ENCODE data around the gene SOCS6. TPM values are rescaled to one million over a fixed set of nuclear protein-coding genes. Genes with fewer than 3 reads are reported as not detected.
"Not testable (repeated sequence)": the region's sequence is repeated elsewhere in the genome, so short reads cannot be mapped to it uniquely, and the experiment has no call there.

SOCS6 gene
- total RNA-seq, 1 experiment from 2014 or later, result not detected

DNA sequence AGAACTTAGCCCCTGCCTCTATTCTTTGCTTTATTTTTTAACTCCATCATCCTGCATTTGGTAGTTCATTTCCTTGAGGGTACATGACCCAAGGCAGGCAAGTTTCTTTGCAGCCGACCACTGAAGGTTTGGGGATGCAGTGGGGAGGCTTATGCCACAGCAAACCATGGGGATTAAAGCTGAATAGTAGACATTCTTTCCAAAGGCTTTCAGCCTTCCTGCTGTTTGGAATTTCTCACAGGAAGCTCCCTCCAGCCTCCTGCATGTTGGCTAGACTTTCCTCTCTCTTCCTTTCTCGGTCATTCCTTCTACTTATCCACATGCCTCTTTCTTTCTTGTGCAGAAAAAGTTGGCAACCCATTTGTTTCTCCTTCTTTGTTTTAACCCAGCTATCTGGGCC lies 77.3 kb downstream of the SOCS6 start:
- H3K4me1 ChIP-seq (ENCODE audit: low read length), result no peaks in the 10 kb centered on the region
- no peak overlapping the region for H2AFZ ChIP-seq (ENCODE audit: low read length)
- DNase-seq, result no peak
- no peaks in the 10 kb centered on the region for H4K20me1 ChIP-seq (ENCODE audit: insufficient read depth, low read depth, low read length)
- H3K36me3 ChIP-seq (ENCODE audit: insufficient read depth, low read length), result no peaks in the 10 kb centered on the region
- H3K9me2 ChIP-seq (replicated peaks; ENCODE audit: insufficient read depth, low read length), result no peaks in the 10 kb centered on the region
- no peak overlapping the region for H3K27ac ChIP-seq (ENCODE audit: low read length)
- no peaks in the 10 kb centered on the region for H3K9me3 ChIP-seq (ENCODE audit: low read length)
- no peaks in the 10 kb centered on the region for H3K79me2 ChIP-seq (ENCODE audit: low read length)
- no peak overlapping the region for H3K9ac ChIP-seq (ENCODE audit: low read length)
- no peak overlapping the region for H3K4me2 ChIP-seq (ENCODE audit: low read depth, low read length, poor library complexity, severe bottlenecking)
- H3K4me3 ChIP-seq (ENCODE audit: low read length), result no peak overlapping the region
- no peaks in the 10 kb centered on the region for H3K27me3 ChIP-seq (ENCODE audit: low read length)

GRCh38 chr18:70366670-70367069 lies 77.8 kb downstream of the SOCS6 start:
- no peak for DNase-seq
- no peaks in the 10 kb centered on the region for H4K20me1 ChIP-seq (ENCODE audit: insufficient read depth, low read depth, low read length)
- H3K9me2 ChIP-seq (replicated peaks; ENCODE audit: insufficient read depth, low read length), result no peaks in the 10 kb centered on the region
- H3K27ac ChIP-seq (ENCODE audit: low read length), result no peak overlapping the region
- no peaks in the 10 kb centered on the region for H3K4me1 ChIP-seq (ENCODE audit: low read length)
- no peaks in the 10 kb centered on the region for H3K9me3 ChIP-seq (ENCODE audit: low read length)
- no peak overlapping the region for H3K4me2 ChIP-seq (ENCODE audit: low read depth, low read length, poor library complexity, severe bottlenecking)
- no peaks in the 10 kb centered on the region for H3K36me3 ChIP-seq (ENCODE audit: insufficient read depth, low read length)
- H2AFZ ChIP-seq (ENCODE audit: low read length), result no peak overlapping the region
- no peak overlapping the region for H3K9ac ChIP-seq (ENCODE audit: low read length)
- H3K27me3 ChIP-seq (ENCODE audit: low read length), result no peaks in the 10 kb centered on the region
- no peak overlapping the region for H3K4me3 ChIP-seq (ENCODE audit: low read length)
- no peaks in the 10 kb centered on the region for H3K79me2 ChIP-seq (ENCODE audit: low read length)

GRCh38 chr18:70367344-70367743 lies 78.5 kb downstream of the SOCS6 start:
- not testable (repeated sequence) for H3K9ac ChIP-seq (ENCODE audit: low read length); H3K4me1 ChIP-seq (ENCODE audit: low read length); DNase-seq; H2AFZ ChIP-seq (ENCODE audit: low read length); H3K4me2 ChIP-seq (ENCODE audit: low read depth, low read length, poor library complexity, severe bottlenecking); H3K79me2 ChIP-seq (ENCODE audit: low read length); H3K36me3 ChIP-seq (ENCODE audit: insufficient read depth, low read length); H4K20me1 ChIP-seq (ENCODE audit: insufficient read depth, low read depth, low read length); H3K27me3 ChIP-seq (ENCODE audit: low read length); H3K9me3 ChIP-seq (ENCODE audit: low read length); H3K9me2 ChIP-seq (replicated peaks; ENCODE audit: insufficient read depth, low read length); H3K4me3 ChIP-seq (ENCODE audit: low read length); H3K27ac ChIP-seq (ENCODE audit: low read length)

DNA sequence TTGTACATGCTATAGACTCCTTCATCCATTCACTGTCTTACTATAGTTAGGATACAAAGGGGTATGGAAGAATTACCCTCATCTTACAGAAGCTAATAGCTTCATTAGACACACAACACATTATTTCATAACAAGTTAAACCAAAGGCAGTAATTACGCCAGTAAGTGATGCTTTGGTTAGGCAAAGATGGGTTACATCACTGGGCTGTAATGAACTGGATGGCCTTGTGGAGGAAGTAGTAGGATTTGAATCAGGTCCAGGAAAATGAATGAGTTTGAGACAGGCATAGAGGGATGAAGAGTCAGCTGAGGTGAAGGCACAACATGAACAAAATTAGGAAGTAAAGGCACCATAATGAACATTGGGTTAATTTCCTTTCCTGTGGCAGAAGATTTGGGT lies 80.1 kb downstream of the SOCS6 start:
- H3K9me3 ChIP-seq (ENCODE audit: low read length), result no peaks in the 10 kb centered on the region
- H3K4me3 ChIP-seq (ENCODE audit: low read length), result no peak overlapping the region
- H3K4me2 ChIP-seq (ENCODE audit: low read depth, low read length, poor library complexity, severe bottlenecking), result no peak overlapping the region
- no peak overlapping the region for H3K9ac ChIP-seq (ENCODE audit: low read length)
- H2AFZ ChIP-seq (ENCODE audit: low read length), result no peak overlapping the region
- no peaks in the 10 kb centered on the region for H3K9me2 ChIP-seq (replicated peaks; ENCODE audit: insufficient read depth, low read length)
- H4K20me1 ChIP-seq (ENCODE audit: insufficient read depth, low read depth, low read length), result no peaks in the 10 kb centered on the region
- no peak for DNase-seq
- no peaks in the 10 kb centered on the region for H3K27me3 ChIP-seq (ENCODE audit: low read length)
- no peaks in the 10 kb centered on the region for H3K79me2 ChIP-seq (ENCODE audit: low read length)
- H3K36me3 ChIP-seq (ENCODE audit: insufficient read depth, low read length), result no peaks in the 10 kb centered on the region
- H3K27ac ChIP-seq (ENCODE audit: low read length), result no peak overlapping the region
- no peaks in the 10 kb centered on the region for H3K4me1 ChIP-seq (ENCODE audit: low read length)

DNA sequence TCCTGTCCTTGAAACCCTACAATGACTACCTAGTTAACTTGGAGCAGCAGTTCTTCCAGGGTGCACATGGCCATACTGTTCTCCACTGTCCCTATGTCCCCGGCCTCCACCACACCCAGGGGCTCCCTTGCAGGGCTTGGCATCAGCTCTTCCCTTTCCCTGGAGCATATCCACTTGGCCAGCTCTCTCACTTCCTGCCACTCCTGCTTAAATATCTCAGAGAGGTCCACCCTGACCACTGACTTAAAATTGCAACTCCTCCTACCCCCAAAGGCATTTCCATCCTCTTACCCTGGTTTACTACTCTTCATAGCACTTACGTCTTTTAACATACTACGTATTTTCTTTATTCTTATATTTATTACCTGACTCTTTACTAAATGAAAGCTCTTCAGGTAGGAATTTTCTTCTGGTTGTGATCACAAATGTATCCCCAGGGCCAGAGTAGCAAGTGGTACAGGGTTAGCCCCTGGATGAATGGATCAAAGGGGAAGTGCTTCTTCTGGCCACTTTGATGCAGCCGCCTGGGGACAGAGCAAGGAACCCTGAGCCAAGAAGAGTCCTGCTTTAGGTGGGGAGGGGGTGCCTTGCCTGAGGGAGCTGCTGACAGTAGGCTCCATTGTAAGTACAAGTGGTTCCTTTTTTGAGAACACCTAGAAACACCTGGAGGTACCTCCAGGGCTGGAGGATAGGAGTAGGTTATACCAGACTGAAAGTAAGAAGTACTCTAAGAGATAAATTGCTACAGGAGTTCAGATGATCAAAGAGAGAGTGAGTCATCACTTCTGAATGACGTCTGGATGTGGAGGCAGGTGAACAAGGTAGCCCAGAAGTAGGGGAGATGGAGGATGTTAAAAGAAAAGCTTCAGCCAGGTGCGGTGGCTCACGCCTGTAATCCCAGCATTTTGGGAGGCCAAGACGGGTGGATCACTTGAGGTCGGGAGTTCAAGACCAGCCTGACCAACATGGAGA lies 82.2 kb downstream of the SOCS6 start:
- Histone ChIP-seq H3K4me1 (ENCODE audit: low read length) (no peaks in the 10 kb centered on the region), H3K4me2 (ENCODE audit: low read depth, low read length, poor library complexity, severe bottlenecking) (no peak overlapping the region), H3K4me3 (ENCODE audit: low read length) (no peak overlapping the region), H3K27ac (ENCODE audit: low read length) (no peak overlapping the region), H3K36me3 (ENCODE audit: insufficient read depth, low read length) (no peaks in the 10 kb centered on the region), H3K27me3 (ENCODE audit: low read length) (no peaks in the 10 kb centered on the region), H2AFZ (ENCODE audit: low read length) (no peak overlapping the region), H3K9me3 (ENCODE audit: low read length) (no peaks in the 10 kb centered on the region), H4K20me1 (ENCODE audit: insufficient read depth, low read depth, low read length) (no peaks in the 10 kb centered on the region), H3K9me2 (replicated peaks; ENCODE audit: insufficient read depth, low read length) (no peaks in the 10 kb centered on the region), H3K9ac (ENCODE audit: low read length) (no peak overlapping the region), H3K79me2 (ENCODE audit: low read length) (no peaks in the 10 kb centered on the region)
- no peak for DNase-seq

- Histone ChIP-seq H3K4me1 (ENCODE audit: low read length) (no peaks in the 10 kb centered on the region), H2AFZ (ENCODE audit: low read length) (no peak overlapping the region), H3K79me2 (ENCODE audit: low read length) (no peaks in the 10 kb centered on the region), H3K4me3 (ENCODE audit: low read length) (no peak overlapping the region), H3K9me2 (replicated peaks; ENCODE audit: insufficient read depth, low read length) (no peaks in the 10 kb centered on the region), H3K36me3 (ENCODE audit: insufficient read depth, low read length) (no peaks in the 10 kb centered on the region), H3K27me3 (ENCODE audit: low read length) (no peaks in the 10 kb centered on the region), H3K27ac (ENCODE audit: low read length) (no peak overlapping the region), H4K20me1 (ENCODE audit: insufficient read depth, low read depth, low read length) (no peaks in the 10 kb centered on the region), H3K9me3 (ENCODE audit: low read length) (no peaks in the 10 kb centered on the region), H3K4me2 (ENCODE audit: low read depth, low read length, poor library complexity, severe bottlenecking) (no peak overlapping the region), H3K9ac (ENCODE audit: low read length) (no peak overlapping the region)
- no peak for DNase-seq
Observed at GRCh38 chr18:70371908-70372307, 83.1 kb downstream of the SOCS6 start.

- Histone ChIP-seq H3K4me2 (ENCODE audit: low read depth, low read length, poor library complexity, severe bottlenecking) (no peak overlapping the region), H3K9me2 (replicated peaks; ENCODE audit: insufficient read depth, low read length) (no peaks in the 10 kb centered on the region), H3K27ac (ENCODE audit: low read length) (no peak overlapping the region), H3K9me3 (ENCODE audit: low read length) (no peaks in the 10 kb centered on the region), H2AFZ (ENCODE audit: low read length) (no peak overlapping the region), H3K27me3 (ENCODE audit: low read length) (no peaks in the 10 kb centered on the region), H3K79me2 (ENCODE audit: low read length) (no peaks in the 10 kb centered on the region), H3K4me1 (ENCODE audit: low read length) (no peaks in the 10 kb centered on the region), H4K20me1 (ENCODE audit: insufficient read depth, low read depth, low read length) (no peaks in the 10 kb centered on the region), H3K9ac (ENCODE audit: low read length) (no peak overlapping the region), H3K4me3 (ENCODE audit: low read length) (no peak overlapping the region), H3K36me3 (ENCODE audit: insufficient read depth, low read length) (no peaks in the 10 kb centered on the region)
- no peak for DNase-seq
Observed at GRCh38 chr18:70372450-70373041, 83.7 kb downstream of the SOCS6 start.

DNA sequence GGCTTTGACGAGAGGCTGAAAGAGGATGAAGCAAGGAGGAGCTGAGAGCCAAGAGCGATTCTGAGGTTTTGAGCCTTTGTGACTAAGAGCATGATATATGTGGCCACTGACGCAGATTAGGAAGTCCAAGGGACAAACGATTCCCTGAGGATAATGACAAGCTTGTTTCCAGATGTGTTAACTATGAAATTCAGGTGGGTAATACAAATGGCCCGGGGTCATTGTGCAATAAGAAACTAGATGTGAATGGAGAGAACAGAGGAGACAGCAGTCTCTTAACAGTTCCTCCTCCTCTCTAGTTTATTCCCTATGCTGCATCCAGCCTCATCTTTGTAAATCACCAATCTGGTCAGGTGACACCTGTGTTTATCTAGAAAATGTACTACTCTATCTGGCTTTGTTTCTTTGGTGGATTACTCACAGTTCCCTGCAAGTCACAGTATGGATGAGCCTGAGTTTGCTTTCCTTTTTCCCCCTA lies 84.2 kb downstream of the SOCS6 start:
- H3K9me2 ChIP-seq (replicated peaks; ENCODE audit: insufficient read depth, low read length), result no peaks in the 10 kb centered on the region
- no peaks in the 10 kb centered on the region for H3K4me1 ChIP-seq (ENCODE audit: low read length)
- H3K27ac ChIP-seq (ENCODE audit: low read length), result no peak overlapping the region
- H3K79me2 ChIP-seq (ENCODE audit: low read length), result no peaks in the 10 kb centered on the region
- no peaks in the 10 kb centered on the region for H3K9me3 ChIP-seq (ENCODE audit: low read length)
- no peak overlapping the region for H3K9ac ChIP-seq (ENCODE audit: low read length)
- no peak overlapping the region for H3K4me2 ChIP-seq (ENCODE audit: low read depth, low read length, poor library complexity, severe bottlenecking)
- H2AFZ ChIP-seq (ENCODE audit: low read length), result no peak overlapping the region
- no peaks in the 10 kb centered on the region for H3K36me3 ChIP-seq (ENCODE audit: insufficient read depth, low read length)
- H4K20me1 ChIP-seq (ENCODE audit: insufficient read depth, low read depth, low read length), result no peaks in the 10 kb centered on the region
- no peak for DNase-seq
- H3K4me3 ChIP-seq (ENCODE audit: low read length), result no peak overlapping the region
- no peaks in the 10 kb centered on the region for H3K27me3 ChIP-seq (ENCODE audit: low read length)

Data from Karpas-422 (cell line).